HL-60/S4 treated with phorbol 12-myristate 13-acetate at 8.2 ng/mL for 4 days and 3 days (cell line): ENCODE results near the gene RAB31.

Experiments
- in situ Hi-C: fragments of 300-500 bp; cut with MboI; formaldehyde crosslinking; loops from 2 replicates; pipeline ENCODE4 v1.15.0; 2022; ENCODE audit warnings: low sequenced_read_pairs

RAB31 gene

GRCh38 chr18:9691235-9691634, 16.9 kb upstream of the RAB31 start:
- in situ Hi-C loops, result no loop called here

GRCh38 chr18:9694174-9694573, 13.9 kb upstream of the RAB31 start:
- in situ Hi-C loops, result no loop called here

GRCh38 chr18:9694952-9695495, 13.1 kb upstream of the RAB31 start:
- in situ Hi-C loops, result no loop called here

- in situ Hi-C loops, result no loop called here
These were observed 12.5 kb upstream of the RAB31 start for GRCh38 chr18:9695605-9696004.

- in situ Hi-C loops, result no loop called here
These were observed 12.0 kb upstream of the RAB31 start for GRCh38 chr18:9696112-9696511.

GRCh38 chr18:9696701-9697100, 11.4 kb upstream of the RAB31 start:
- in situ Hi-C loops, result no loop called here

GRCh38 chr18:9697121-9697520, 11.0 kb upstream of the RAB31 start:
- in situ Hi-C loops, result no loop called here

- in situ Hi-C loops, result no loop called here
These were observed 9.6 kb upstream of the RAB31 start for GRCh38 chr18:9698497-9698896.

GRCh38 chr18:9700261-9700796, 7.8 kb upstream of the RAB31 start:
- in situ Hi-C loops, result no loop called here

GRCh38 chr18:9701609-9702349, 6.3 kb upstream of the RAB31 start:
- in situ Hi-C loops, result no loop called here

GRCh38 chr18:9704233-9705118, 3.6 kb upstream of the RAB31 start:
- in situ Hi-C loops, result no loop called here

- in situ Hi-C loops, result no loop called here
These were observed 2.8 kb upstream of the RAB31 start for GRCh38 chr18:9705183-9705829.

- in situ Hi-C loops, result no loop called here
These were observed 1.8 kb upstream of the RAB31 start for GRCh38 chr18:9706081-9706935.

- in situ Hi-C loops, result no loop called here
These were observed 582 bp upstream of the RAB31 start for GRCh38 chr18:9707381-9708056.

GRCh38 chr18:9708434-9709303, 568 bp downstream of the RAB31 start:
- in situ Hi-C loops, result no loop called here

GRCh38 chr18:9709304-9709877, 1.3 kb downstream of the RAB31 start:
- in situ Hi-C loops, result no loop called here

GRCh38 chr18:9710037-9710436, 1.9 kb downstream of the RAB31 start:
- in situ Hi-C loops, result no loop called here
